Right ventricle myocardium inferior (tissue), 1 donor: ENCODE results near the gene GPATCH1. TPM values are rescaled to one million over a fixed set of nuclear protein-coding genes. Genes with fewer than 3 reads are reported as not detected.

ENCODE experiments used
- ATAC-seq: fragments of 200-7000 bp; cut with Tn5 transposase; one replicate; pipeline ENCODE4 v1.9.1; 2020; ENCODE audit warnings: mild to moderate bottlenecking, moderate library complexity
- DNase-seq: peaks from one replicate; pipeline ENCODE4 v3.0.0; 2021; ENCODE audit errors: missing footprints
- intact Hi-C: fragments of 100-400 bp; cut with DNase I; formaldehyde crosslinking; loops from one replicate; pipeline ENCODE4 v1.11.0; 2022
- total RNA-seq: library from RNA; stranded (reverse); fragmentation: NEBNext Ultra II Directional; extraction: Animal tissue kit (Norgen Biotek cat#: 25700); gene quantifications from one replicate; pipeline ENCODE4 v1.2.1, GENCODE V29; 2021
- donor health status: DM: no; HTN: yes; CAD: no; lungs with severe emphysema.

Gene GPATCH1
- total RNA-seq, 1 donor from 2014 or later: 6.5 TPM

DNA sequence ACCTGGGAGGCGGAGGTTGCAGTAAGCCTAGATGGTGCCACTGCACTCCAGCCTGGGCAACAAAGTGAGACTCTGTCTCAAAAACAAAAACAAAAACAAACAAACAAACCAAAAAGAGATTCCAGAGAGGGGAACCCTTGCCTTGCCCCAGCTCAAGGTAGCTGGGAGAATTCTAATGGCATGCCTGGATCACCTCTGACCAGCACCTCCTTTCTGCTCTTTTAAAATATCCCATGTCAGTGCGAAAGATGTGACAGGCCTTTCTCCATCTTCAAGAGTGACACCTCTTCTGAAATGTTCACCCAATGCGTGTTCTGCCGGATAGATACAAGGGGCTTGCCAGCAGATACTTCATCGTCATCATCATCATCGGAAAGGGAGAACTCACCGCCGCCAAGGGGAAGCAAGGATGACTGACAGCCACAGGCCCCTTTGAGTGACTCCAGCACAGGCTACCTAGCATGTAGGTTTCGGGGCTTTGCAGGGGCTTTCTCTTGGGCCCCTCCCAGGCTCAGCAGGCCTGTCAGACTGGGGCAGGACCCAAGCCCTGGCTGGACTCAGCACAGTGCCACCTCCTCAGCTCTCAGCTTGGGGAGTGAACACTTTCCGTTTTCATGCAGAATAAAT, 94.3 kb downstream of the GPATCH1 start:
- ATAC-seq (no peak), DNase-seq (no peak)
- intact Hi-C loops: loop anchor here (5.0 kb wide), 2 partner anchors 197 to 203 kb away; partner anchors contain the start of genes CEBPG, CEP89 and FAAP24

DNA sequence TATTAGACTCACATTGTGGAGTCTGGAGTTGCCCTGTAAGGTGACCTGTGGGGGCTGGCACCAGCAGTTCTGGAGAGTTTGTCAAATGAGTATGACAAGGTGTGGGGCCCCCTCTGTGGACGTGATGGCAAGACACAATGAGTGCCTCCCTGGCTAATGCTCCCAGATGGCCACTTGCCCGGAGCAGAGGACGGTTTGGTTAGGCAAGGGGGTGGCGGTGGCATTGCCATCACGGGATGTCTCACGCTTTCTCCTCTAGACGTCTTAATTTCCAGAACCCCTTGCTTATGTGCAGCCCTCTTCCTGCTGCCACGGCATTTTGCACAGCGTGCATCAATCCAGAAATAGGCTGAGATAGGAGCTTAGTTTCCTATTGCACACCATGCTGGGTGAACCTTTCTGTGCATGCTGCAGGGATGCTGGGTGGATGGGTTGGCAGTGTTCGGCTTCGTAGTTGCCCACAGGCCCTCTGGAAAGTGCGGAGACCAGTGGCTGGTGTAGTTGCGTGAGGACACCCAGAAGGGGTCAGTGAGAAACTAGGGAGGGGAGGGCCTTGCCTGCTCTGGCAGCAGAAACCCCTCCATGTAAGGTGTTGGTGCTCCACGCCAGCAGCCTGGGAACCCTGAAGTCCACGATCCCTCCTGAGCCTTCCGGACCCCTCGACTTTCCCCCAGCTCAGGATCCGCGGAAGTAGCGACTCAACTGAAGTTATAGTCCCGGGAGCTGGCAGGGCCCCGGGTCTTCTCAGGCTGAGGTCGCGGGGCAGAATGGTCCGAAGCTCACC, 95.1 kb downstream of the GPATCH1 start:
- ATAC-seq: no peak
- no peak for DNase-seq
- intact Hi-C loops: loop anchor here (5.0 kb wide), 2 partner anchors 196 to 204 kb away; partner anchors contain the start of genes CEBPG, CEP89 and FAAP24

DNA sequence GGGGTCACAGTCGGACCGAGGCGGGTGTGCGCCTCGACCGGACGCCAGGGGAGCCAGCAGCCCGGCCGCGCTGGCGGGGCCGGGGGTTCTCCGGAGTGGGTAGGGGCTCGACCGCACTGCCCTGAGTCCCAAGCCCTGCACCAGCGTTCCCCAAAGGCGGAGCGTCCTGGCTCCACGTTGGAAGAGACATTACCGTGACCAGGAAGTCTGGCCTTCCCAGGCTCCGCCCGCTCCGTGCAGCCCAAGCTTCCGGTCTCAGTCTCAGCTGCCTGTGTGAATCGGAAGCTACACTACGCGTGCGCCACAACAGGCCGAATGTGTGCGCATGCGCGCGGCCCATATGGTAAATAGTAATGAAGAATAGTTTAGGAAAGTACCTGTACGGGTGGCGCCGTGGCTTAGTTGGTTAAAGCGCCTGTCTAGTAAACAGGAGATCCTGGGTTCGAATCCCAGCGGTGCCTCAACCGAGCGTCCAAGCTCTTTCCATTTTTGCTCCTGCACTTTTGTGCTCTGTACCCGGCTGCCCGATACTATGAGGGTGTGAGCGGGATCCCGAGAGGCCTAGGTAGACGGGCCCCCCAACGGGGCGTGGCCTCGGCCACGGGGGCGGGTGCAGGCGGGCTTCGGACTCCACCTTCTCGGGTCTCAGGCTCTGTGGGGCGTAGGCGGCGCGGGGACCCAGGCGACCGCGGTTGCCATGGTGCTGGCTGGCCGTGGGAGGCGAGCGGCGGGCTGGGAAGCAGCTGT, 95.9 kb downstream of the GPATCH1 start:
- DNase-seq: peak; percentile 99
- peak; percentile 95 for ATAC-seq
- intact Hi-C loops: loop anchor here (5.0 kb wide), 2 partner anchors 195 to 205 kb away; partner anchors contain the start of genes CEBPG, CEP89 and FAAP24

DNA sequence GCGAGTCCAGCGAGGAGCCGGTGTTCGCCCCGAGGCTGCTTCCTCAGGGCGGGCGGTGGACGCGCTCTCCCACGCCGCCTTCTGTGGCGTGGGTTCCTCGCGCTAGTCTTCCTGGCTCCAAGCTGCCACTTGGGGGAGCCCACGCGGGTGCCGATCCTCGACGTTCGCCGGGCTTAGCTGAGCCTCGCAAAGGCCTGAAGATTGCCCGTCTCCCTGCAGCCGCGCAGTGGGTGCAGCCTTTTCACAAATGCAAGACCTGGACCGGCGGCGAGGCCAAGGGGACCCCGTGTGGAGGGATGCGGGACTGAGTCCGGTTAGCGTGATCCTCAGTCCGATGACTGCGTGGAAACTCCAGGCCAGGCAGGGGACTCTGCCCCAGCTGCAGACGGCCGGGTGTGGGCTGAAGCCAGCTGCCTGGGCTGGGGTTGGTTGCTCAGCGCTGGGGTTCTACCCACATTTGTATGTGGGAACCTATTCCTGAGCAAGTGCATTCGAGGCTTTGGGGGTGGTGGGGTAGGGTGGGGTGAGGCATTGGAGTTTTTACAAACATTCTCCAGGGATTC, 96.5 kb downstream of the GPATCH1 start:
- ATAC-seq (no peak), DNase-seq (no peak)
- intact Hi-C loops: loop anchor here (5.0 kb wide), 2 partner anchors 195 to 205 kb away; partner anchors contain the start of genes CEBPG, CEP89 and FAAP24

Other genes starting within 250 kb of the GPATCH1 start
- 0.30 TPM for gene SLC7A9, start 211.4 kb upstream of the GPATCH1 start, total RNA-seq
- gene CEP89, start 109.2 kb upstream of the GPATCH1 start, total RNA-seq: 7.8 TPM
- 0.46 TPM for gene FAAP24, start 108.9 kb upstream of the GPATCH1 start, total RNA-seq
- gene RHPN2, start 16.3 kb upstream of the GPATCH1 start, total RNA-seq: 3.0 TPM
- not detected for gene WDR88, start 50.9 kb downstream of the GPATCH1 start, total RNA-seq
- gene LRP3, start 113.1 kb downstream of the GPATCH1 start, total RNA-seq: 17.8 TPM
- gene SLC7A10, start 144.7 kb downstream of the GPATCH1 start, total RNA-seq: 0.32 TPM
- gene CEBPA, start 221.4 kb downstream of the GPATCH1 start, total RNA-seq: 4.9 TPM